Stomach (tissue), 4 donors: Measurements from ENCODE around the gene STEAP1.

Source experiments
- CTCF ChIP-seq, 7 experiments: fragments of 450-650 bp in 4 of 7; fragments of 200-600 bp in 3 of 7; sonication (generic) in 3 of 7; IDR thresholded peaks; one replicate each; pipeline ENCODE4 v1.5.1; 2016 to 2019; ENCODE audit warnings: antibody characterized with exemption in 7 of 7, control low read depth in 2 of 7, mild to moderate bottlenecking in 1 of 7
- EP300 ChIP-seq: sonication (generic); formaldehyde crosslinking; IDR thresholded peaks from one replicate; pipeline ENCODE4 v1.6.1; 2017; ENCODE audit warnings: antibody characterized with exemption
- POLR2A ChIP-seq, 4 donors: fragments of 450-650 bp; IDR thresholded peaks; one replicate each; pipeline ENCODE4 v1.6.1; 2016; ENCODE audit warnings: antibody characterized with exemption in 4 of 4, control low read depth in 2 of 4, mild to moderate bottlenecking in 1 of 4, moderate library complexity in 1 of 4

GRCh38 chr7:90190995-90191394 is 36.7 kb downstream of the STEAP1 start:
- no peak for TF ChIP-seq POLR2A (IDR thresholded peaks at IDR 0.05)
- TF ChIP-seq CTCF (IDR thresholded peaks at IDR 0.05), result no peak
- TF ChIP-seq EP300, result no peak
